HG02981 (cell line): Measurements from ENCODE around the gene TCP1.
"Not testable (repeated sequence)": the region's sequence is repeated elsewhere in the genome, so short reads cannot be mapped to it uniquely, and the experiment has no call there.

ENCODE experiments used
- ATAC-seq: cut with Tn5 transposase; IDR thresholded peaks from one replicate; pipeline ENCODE4 v1.9.1; 2021; ENCODE audit warnings: mild to moderate bottlenecking, moderate library complexity; ENCODE audit not compliant: unreplicated experiment

The TCP1 gene

DNA sequence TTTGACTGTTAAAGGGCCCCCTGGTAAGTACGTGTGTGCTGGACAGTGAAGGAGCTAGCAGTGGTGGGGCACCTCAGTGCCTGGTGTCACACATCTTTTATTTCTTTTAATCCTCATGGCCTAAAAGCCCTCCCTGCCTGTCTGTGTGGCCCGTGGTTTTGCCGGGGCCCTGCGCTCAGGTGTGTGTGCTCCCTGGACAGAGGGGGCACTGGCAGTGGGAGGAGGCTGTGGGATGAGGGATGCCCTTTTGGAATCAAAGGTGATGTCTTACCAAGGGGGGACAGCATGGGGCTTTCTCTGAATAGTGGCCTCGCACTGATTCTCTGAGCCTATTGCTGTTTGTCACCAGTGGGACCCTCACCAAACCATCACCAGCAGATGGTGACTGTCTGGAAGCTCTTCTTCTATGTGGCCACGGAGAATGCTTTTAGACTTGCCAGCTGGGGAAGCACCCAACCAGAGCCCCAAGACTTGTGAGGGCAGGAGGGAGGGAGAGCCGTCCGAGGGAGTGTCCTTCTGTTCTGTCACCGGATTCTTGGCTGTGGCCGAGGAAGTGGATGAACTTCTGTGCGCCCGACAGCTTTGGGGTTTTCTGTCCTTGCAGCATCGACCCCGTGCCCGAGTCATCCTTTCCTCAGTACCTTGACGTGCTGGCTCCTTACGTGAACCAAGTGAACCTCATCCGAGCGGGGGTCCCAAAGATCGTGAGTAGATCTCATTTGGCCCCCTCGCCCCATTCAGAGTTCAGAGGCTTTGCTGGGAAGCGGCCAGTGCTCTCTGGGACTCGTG is 28.7 kb upstream of the TCP1 start:
- no peak for ATAC-seq

DNA sequence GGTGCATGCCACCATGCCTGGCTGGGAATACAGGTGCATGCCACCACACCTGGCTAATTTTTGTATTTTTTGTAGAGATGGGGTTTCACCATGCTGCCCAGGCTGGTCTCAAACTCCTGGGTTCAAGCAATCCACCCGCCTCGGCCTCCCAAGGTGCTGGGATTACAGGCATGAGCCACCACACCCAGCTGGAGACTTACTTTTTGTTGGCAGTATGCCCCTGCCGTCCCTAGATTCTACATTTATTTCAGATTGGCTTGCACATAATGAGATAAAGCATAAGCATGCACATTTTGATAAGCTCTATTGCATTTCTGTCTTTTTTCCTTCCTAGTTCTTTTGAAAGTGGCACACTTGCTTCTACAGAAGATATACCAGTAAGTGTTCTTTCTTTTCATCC is 27.4 kb upstream of the TCP1 start:
- ATAC-seq, result not testable (repeated sequence)

DNA sequence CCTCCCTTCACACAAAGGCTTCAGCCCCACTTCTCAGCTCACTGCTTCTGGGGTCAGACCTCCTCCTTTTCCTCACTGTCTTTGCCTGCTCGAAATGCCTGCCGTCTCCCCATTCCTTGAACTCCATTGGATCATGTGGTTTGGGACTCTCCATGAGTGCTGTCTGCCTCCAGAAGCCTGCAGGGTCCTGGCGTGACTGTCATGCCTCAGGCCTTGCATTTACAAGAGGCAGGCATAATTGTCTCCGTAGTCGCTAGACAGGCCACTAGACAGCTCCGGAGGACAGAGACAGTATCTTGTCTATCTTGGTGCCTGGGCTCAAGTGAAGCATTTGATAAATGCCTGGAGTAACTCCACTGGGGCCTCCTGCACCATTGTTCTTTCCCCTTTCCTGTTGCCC is 26.0 kb upstream of the TCP1 start:
- ATAC-seq, result no peak

DNA sequence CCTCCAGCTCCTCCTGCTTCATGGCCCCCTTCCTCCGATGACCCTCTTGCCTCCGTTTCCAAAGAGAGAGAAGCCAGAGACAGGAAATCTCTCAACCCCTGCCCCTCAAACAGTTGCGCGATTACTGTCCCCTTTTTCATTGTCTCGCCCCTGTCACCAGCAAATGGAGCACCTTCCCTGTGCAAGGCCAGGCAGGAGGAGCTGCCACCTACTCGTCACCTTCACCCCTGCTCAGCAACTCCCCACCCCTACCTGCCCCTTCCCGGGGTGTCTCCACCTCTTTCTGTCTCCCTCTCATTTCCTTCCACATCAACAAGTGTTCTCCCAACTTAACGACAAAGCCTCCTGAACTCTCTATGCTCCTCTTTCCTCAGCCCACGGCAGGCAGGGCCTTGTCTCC is 24.4 kb upstream of the TCP1 start:
- ATAC-seq, result no peak

DNA sequence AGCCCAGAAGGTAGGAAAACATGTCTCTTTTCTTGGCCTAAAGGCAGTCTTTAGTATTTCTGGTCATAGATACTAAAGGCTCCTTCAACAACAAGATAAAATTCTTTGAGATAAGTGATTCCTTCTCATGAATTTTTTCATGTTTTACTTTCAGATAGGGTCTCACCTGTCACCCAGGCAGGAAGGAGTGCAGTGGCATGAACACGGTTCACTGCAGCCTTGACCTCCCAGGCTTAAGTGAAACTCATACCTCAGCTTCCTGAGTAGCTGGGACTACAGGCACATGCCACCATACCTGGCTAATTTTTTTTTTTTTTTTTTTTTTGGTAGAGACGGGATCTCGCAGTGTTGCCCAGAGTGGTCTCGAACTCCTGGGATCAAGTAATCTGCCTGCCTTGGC is 19.7 kb upstream of the TCP1 start:
- ATAC-seq, result no peak

DNA sequence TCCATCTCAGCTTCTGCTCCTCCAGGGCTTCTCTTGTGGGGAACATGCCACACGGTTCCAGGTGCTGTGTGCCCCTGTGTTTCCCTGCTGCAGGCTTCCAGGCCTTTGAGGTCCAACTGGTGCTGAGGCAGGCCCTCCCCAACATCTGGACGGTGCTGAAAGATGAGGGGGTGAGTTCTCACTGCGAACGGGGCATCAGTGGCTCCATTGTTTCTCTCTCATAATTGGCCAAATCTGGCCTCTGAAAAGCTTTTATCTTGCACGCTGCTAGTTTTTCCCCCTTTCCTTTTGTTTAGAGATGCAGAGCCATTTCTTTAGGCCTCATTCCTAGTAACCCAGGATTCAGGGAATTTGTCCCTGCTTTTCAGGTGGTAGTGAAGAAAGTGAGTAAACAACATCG is 19.2 kb upstream of the TCP1 start:
- no peak for ATAC-seq

DNA sequence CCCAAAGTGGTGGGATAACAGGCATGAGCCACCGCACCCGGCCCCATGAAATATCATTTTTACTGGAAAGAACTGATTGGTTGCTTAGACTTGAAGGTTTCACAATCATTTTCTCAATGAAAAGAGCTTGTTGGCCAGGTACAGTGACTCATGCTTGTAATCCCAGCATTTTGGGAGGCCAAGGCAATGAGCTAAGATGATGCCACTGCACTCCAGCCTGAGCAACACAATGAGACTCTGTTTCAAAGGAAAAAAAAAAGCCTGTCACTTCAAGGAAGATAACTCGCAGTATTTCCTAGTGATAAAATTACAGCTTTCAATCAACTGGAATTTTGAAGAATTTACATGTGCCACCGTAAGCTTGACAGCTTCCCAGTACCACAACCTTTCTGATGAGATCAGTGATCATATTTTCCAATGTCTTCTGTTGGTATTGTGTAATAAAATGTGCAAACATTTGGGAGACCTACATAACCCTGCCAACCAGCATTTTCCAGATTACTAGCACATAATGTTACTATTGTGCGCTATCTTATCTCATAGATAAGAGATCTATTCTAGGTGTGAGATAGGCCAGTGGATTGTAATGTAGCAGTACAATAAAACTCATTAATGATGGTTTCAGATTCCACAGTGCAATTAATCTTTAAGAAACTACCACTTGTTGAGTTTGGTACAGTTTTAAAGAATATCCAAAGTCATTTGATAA is 17.9 kb upstream of the TCP1 start:
- ATAC-seq, result no peak

DNA sequence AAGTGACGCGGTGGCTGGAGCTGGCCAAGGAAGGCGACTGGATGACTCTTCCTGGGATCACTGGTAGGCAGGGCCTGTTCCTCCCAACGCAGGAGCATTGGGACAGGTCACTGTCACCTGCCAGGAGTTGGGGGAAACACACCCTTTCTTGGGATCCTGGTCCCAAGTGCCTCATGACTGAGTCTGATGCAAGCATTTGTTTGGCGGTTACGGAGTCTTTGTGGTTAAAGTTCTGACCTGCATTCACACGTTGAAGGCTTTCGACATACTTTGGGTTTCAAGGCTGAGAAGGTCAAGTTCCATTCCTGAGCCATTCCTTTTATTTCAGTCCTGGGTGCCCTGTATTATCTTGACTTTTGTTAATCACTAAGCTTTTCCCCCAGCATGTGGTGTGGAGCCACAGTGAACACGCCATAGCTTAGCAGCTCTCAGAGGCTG is 16.6 kb upstream of the TCP1 start:
- ATAC-seq, result no peak

DNA sequence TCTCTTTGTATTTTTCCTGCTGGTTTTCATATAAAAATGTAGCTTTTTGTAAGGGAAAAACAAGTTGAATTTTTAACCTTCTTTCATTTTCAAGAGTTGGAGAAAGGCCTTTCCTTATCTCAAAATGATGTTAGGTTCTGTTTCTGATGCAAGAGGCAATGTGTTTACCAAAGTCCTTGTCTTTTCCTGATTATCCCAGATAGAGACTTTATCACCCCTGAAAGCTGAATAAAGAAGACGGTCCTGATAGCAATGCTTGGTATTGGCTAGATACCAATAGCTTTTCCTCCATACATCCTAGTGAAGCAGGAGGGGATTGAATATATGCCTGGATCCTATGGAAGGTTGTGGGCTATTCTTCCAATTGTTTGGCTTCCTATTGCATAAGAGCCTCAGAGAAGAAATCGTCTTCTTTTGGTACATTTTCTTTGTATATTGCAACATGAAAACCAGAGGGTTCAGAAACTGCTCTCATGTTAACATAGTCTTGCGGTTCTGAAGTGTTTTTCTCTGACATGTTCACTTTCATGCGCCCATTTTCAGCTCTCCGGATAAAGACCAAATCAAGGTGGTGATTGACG is 16.1 kb upstream of the TCP1 start:
- no peak for ATAC-seq

DNA sequence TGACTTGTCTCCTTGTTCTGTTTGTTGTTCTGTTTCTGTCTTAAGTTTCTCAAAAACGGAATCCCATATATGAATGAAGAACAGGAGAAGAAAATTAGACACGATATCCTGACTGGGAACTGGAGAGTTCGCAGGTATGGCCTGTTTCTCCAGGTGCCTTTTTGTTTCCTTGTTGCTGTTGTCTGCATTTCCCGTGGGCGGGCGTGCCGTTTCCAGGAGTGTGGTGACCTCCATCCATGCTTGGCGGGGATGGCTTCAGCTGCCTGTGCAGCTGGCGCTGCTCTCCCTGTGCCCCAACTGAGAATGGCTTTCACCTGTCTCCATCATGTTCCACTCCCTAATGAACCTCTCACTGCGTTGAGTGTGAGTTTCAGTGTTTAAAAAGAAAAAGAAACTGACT is 15.1 kb upstream of the TCP1 start:
- ATAC-seq, result no peak

DNA sequence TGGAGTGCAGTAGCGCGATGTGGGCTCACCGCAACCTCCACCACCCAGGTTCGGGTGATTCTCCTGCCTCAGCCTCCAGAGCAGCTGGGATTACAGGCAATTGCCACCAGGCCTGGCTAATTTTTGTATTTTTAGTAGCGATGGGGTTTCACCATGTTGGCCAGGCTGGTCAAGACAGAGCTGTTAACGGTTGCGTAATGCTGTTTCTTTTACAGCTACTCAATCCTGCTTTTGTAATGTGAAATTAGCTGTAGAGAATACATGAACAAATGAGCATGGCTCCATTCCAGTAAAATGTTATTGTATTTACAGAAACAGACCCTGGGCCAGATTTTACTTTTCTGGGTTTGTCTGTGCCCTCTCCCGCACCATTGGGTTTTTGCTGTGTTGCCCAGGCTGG is 12.5 kb upstream of the TCP1 start:
- no peak for ATAC-seq

DNA sequence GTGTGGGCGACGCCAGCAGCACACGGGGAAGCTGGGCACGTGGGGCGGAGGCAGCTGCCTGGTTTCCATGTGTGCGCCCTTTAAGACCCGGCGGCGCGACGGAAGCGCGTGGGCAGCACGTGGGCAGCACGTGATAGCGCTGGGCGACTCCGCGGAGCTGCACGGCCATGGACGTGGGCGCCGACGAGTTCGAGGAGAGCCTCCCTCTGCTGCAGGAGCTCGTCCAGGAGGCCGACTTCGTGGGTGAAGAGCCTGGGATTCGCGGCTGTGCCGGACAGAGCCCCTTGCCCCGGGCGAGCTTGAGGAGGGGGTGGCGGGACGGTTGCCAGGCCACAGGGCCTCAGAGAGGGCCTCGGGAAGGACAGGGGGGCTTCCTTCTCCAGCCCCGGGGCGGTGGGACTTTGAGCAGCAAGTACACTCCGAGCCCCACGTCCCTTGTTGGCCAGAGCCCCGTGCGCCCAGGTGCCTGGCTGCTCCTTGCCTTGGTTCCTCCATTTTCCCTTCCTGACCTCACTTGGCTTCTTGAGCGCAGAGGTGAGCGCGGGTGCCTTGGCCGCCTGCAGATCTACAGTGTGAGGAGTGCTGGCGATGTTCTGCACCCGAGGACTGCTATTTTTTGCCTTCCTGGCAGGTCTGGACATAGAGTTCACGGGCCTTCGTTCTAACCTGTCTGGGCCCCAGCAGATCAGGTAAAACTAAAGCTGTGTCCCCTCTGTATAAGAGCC is 10.9 kb upstream of the TCP1 start, which contains the start of gene PNLDC1:
PNLDC1 (plus strand) TSS at position 136 of the 725 bp plus-strand sequence; CDS start at position 168, 32 bp downstream.
- no peak for ATAC-seq

DNA sequence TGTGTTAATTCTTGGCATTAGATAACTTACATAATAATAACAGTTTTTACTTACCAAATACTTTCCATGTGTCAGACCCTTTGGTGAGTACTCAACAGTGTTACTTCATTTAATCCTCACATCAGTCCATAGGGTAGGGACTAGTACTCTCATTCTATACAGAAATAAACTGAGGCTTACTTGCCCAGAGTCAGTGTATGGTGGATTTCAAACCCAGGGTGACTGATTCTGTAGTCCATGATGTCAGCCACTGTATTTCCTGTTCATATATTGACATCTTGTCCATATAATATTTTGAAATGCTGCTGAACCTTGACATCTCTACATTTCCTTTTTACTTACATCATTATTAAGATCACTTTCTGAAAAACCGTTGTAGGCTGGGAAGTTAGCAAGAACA is 8.2 kb upstream of the TCP1 start:
- no peak for ATAC-seq

DNA sequence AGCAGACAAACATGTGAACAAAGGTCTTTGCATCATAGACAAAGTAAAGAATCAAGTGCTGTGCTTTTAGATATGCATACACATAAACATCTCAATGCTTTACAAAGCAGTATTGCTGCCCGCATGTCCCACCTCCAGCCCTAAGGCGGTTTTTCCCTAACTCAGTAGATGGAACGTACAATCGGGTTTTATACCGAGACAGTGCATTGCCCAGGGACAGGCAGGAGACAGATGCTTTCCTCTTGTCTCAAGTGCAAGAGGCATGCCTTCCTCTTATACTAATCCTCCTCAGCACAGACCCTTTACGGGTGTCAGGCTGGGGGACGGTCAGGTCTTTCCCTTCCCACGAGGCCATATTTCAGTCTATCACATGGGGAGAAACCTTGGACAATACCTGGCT is 5.6 kb upstream of the TCP1 start:
- ATAC-seq, result not testable (repeated sequence)

DNA sequence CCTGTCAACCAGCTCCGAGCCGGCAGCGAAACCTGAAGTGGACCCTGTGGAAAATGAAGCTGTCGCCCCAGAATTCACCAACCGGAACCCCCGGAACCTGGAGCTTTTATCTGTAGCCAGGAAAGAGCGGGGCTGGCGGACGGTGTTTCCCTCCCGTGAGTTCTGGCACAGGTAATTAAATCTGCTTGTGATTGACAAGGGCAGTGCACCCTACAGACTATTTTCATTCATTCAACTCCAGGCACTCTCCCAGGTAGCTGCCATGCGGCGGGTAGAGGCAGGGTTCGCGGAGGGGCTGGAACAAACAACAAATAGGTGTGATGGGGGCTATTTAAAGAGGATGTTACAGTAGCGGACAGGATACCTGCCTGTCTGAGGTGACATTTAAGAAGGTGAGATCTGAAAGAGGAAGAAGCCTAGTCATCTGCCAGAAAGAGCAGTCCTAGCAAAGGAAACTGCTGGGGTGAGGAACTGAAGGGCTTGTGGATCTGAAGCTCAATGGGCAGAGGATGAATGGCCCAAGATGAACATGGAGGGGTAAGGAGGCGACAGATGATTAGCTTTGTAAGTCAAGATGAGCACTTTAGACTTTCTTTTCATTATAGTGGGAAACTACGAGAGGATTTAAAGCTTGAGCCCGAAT is 1.7 kb upstream of the TCP1 start:
- no peak for ATAC-seq

DNA sequence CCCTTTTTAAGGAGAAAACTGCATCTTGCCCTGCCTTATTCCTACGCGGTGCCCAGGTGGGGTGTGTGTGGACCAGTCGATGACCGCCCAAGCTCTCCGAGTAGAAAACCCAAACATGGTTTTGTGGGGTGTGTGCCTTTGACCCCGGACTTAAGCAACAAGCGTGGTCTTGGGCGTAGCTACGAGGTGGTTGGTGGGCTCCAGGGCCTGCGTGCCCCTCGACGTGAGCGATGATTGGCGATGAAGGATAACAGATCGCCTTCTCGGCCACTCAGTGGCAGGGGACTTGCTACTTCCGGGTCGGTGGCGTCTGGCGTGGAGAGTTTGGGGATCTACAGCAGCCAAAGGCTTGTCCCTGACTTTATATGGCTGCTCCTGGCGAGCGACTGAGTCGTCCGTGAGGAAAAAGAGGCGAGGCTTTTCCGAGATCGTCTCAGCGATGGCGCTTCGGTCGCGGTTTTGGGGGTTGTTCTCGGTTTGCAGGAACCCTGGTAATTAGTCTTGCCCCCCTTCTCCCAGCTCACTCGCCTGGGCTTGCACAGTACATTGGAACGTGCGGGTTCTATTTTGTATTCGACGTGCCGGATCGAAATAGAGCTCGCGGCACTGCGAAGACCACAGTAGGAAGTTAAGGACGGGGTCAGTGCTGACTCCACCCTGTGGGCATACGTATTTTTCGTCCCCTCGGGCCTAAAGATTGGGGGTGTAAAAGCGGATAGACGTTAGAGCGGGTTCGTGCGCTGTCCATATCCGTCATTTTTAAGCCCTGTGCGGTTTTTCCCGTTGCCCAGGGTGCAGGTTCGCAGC is 950 bp upstream of the TCP1 start, which contains the start of gene MRPL18:
MRPL18 (plus strand) TSS at position 319 of the 807 bp plus-strand sequence; CDS start at position 440, 121 bp downstream.
- peak; percentile 84 for ATAC-seq

DNA sequence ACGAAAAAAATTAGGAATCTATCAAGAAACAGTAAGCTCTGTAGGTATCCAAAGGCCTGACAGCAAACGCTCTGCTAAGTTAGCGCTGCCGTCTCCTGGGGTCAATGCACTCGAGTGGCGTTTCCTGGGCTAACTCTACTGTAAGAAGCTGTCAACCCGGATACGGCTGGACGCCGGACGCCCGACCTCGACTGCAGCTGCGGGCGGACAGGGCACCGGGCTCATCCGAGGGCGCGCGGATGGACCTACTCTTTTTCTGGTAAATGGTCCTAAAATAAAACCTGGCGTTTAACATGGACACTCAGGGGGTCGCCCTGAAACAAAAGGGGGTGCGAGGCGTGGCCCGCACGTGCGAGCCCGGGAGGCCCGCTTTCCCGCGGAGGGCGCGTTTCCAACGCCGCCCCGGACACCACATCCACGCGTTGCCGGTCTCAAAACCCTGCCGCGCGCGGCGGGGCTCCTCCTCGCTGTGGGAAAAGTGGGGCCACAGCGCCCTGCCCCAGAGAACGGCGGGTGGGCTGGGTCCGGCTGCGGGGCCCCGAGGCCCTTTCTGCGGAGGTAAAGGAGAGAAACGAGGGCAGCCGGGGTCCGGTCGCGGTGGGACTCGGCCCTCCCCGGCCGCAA is 537 bp downstream of the TCP1 start:
- ATAC-seq, result no peak

DNA sequence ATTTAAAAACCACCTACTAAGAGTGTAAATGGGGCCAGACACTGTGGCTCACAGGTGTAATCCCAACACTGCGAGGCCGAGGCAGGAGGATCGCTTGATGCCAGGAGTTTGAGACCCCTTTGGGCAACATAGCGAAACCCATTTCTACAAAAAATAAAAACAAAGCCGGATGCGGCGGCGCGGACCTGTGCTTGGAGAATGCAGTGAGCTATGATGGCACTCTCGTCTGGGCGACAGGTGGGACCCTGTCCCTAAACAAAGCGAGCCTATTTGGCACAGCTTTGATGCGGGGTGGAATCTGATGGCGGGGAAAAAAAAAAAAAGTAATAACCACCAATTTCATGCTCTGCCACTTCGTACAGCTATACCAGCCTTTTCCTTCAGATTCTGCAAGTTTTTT is 1.1 kb downstream of the TCP1 start:
- no peak for ATAC-seq

DNA sequence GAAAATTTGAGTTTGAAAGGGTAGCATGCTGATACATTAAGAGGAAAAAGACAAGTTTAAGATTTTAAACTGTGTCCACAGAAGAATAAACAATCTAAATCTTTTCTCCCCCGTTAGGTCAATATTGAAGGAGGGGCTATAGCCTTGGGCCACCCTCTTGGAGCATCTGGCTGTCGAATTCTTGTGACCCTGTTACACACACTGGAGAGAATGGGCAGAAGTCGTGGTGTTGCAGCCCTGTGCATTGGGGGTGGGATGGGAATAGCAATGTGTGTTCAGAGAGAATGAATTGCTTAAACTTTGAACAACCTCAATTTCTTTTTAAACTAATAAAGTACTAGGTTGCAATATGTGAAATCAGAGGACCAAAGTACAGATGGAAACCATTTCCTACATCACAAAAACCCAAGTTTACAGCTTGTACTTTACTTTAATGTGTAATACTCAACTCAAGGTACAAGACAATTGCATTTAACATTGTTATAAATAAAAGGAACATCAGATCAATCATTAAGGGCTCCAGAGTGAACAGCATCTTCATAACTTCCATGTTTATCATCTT is 10.8 kb downstream of the TCP1 start:
- ATAC-seq, result no peak
